Effector memory CD4-positive, alpha-beta T cell (primary cell): ENCODE results near the gene DCXR.

ENCODE experiments used
- DNase-seq, 3 donors: peaks; one replicate each; pipeline ENCODE4 v3.0.0-alpha.2; 2020
- H3K27ac ChIP-seq: 2 replicates; pipeline ENCODE4 v1.7.0; 2013; ENCODE audit warnings: mild to moderate bottlenecking, low read length, moderate library complexity; ENCODE audit not compliant: insufficient read depth, poor library complexity, severe bottlenecking
- H3K27me3 ChIP-seq: replicated peaks from 2 replicates; pipeline ENCODE4 v1.7.0; 2013; ENCODE audit warnings: mild to moderate bottlenecking, low read length; ENCODE audit not compliant: insufficient read depth, control insufficient read depth, poor library complexity, severe bottlenecking
- H3K36me3 ChIP-seq: 2 replicates; pipeline ENCODE4 v1.7.0; 2013; ENCODE audit warnings: mild to moderate bottlenecking, low read length, moderate library complexity; ENCODE audit not compliant: control insufficient read depth, insufficient read depth
- H3K4me1 ChIP-seq: 2 replicates; pipeline ENCODE4 v1.7.0; 2013; ENCODE audit warnings: low read length, mild to moderate bottlenecking; ENCODE audit not compliant: control insufficient read depth, insufficient read depth, poor library complexity, severe bottlenecking
- H3K4me3 ChIP-seq: 2 replicates; pipeline ENCODE4 v1.7.0; 2013; ENCODE audit warnings: low read length, low read depth, mild to moderate bottlenecking; ENCODE audit not compliant: insufficient read depth, poor library complexity, severe bottlenecking
- H3K9me3 ChIP-seq: 2 replicates; pipeline ENCODE4 v1.7.0; 2013; ENCODE audit warnings: mild to moderate bottlenecking, low read length, moderate library complexity; ENCODE audit not compliant: control insufficient read depth
- total RNA-seq, 3 donors: gene quantifications; one replicate each; lab custom pipeline; 2026; lab: John Stamatoyannopoulos, UW

The DCXR gene
- total RNA-seq: 20.7 to 23.0 (median 21.6) reads per million in 3 donors

DNA sequence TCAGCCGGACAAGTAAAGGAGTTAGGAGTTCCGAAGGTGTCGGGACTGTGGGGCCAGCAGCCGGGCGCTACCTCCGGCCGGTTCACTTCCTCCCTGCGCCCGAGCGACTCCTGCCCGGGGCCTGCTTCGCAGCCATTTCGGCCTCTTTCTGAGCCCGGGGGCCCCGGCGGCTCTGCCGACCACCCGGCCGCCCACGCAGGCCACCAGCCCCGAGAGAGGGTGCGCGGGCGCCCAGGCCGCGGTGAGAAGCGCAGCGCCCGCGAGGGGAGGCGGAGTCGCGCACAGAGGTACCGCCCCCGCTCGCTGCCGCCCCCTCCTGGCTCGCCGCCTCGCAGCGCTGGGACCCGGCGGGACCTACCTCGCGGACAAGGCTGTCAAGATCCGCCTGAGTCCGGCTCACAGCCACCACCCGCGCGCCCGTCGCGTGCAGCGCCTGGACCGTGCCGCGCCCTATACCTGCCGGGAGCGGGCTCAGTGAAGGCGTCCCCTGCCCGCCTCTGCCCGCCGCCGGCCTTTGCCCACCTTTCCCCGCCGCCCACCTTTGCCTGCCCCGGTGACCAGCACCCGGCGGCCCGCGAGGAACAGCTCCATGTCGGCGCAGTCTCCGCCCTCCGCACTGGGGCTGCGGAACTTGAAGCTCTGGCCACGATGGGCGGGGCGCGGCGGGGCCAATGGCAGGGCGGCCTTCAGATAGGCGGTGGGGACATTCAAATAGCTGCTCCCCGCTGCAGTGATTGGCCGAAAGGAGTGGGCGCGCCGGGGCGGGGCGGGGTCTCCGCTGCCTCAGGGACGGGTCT lies at the start of gene DCXR:
TSS of gene DCXR (minus strand) at position 606 of the 797 bp plus-strand sequence. CDS start at position 591, 15 bp downstream.
- H3K27me3 ChIP-seq: no peaks in the 10 kb centered on the region
- H3K36me3 ChIP-seq: no peaks in the 10 kb centered on the region
- peak; percentile 89 to 92 (median 92) for DNase-seq
- H3K4me3 ChIP-seq: peak within 1 kb of the TSS; percentile 77
- peak within 1 kb of the TSS; percentile 67 for H3K27ac ChIP-seq
- no peaks in the 10 kb centered on the region for H3K9me3 ChIP-seq
- H3K4me1 ChIP-seq: peaks cover 16% of the 10 kb centered on the region

DNA sequence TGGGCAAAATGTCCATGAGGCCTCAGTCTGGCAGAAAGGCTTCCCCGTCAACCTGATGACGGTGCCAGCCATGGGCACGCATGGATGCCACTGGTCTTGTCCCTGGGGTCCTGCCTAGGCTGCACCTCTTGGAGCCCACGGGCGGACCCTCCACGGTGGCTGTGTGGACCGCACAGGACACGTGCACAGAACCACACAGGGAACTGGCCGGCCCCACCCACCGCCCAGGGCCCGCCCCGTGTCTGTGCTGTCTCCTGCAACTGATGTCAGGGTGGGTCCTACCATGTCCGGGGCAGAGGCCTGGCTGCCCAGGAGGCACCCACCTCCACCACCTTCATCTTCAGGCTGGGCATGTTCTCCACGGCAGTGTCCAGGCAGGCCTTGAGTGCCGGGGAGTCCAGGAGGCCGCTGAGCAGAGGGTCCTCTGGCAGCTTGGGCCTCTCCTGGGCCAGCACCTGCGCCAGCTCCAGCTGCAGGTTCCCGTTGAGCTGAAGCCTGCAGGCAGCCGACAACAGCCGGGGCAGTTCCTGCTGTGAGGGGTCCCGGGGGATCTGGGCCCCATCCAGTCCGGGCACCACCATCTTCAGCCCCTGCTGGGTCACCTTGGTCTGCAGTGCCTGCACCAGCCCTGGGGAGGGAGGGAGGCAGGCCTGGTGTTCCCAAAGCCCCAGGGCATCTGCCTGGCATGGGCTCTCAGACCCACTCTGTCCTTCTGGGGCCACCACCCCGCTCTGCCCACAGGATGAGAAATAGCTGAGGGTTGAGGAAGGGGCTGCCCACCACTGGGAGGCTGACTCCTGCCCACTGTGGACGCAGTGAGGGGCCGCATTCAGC lies 48.7 kb upstream of the DCXR start:
- DNase-seq: no peak
- Histone ChIP-seq H3K4me1 (no peaks in the 10 kb centered on the region), H3K27me3 (no peaks in the 10 kb centered on the region), H3K27ac (no peak overlapping the region), H3K4me3 (no peak overlapping the region), H3K9me3 (no peaks in the 10 kb centered on the region), H3K36me3 (peaks cover 100% of the 10 kb centered on the region)

DNA sequence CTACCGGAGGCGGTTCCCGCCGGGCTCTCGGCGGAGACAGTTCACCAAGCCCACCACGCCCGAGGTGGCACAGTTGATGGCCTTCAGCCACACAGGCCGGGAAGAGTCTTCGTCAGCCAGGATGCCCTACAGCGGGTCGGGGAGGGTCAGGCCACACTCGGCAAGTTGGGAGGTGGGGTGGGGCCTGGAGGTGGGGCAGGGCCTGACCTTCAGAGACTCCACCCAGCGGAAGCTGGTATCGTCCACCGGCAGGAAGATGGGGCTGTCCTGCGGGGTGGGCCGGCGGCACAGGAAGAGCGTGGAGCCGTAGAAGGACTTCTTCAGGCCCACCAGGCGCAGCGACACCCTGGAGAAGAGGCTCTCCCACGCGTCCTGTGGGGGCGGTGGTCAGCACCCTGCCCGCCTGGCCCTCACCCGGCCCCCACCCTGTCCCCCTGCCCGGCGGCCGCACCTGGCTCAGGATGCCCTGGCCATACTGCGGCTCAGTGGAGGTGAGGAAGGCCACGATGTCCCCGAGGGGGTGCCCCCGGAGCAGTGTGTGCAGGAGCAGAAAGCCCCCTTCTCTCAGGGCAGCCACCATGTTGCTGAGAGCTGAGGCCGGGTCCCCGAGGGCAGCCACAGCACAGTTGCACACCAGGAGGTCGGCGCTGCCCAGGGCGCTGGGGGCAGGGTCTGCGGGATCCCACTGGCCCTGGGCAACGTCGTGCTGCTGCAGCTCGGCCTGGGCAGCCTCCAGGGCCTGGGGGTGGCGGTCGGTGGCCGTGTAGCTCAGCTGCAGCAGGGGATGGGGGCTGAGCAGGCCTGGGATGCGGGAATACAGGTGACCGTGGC lies 47.7 kb upstream of the DCXR start:
- no peaks in the 10 kb centered on the region for H3K27me3 ChIP-seq
- no peak overlapping the region for H3K4me3 ChIP-seq
- no peaks in the 10 kb centered on the region for H3K4me1 ChIP-seq
- H3K9me3 ChIP-seq: no peaks in the 10 kb centered on the region
- no peak for DNase-seq
- H3K36me3 ChIP-seq: peaks cover 100% of the 10 kb centered on the region
- H3K27ac ChIP-seq: no peak overlapping the region

DNA sequence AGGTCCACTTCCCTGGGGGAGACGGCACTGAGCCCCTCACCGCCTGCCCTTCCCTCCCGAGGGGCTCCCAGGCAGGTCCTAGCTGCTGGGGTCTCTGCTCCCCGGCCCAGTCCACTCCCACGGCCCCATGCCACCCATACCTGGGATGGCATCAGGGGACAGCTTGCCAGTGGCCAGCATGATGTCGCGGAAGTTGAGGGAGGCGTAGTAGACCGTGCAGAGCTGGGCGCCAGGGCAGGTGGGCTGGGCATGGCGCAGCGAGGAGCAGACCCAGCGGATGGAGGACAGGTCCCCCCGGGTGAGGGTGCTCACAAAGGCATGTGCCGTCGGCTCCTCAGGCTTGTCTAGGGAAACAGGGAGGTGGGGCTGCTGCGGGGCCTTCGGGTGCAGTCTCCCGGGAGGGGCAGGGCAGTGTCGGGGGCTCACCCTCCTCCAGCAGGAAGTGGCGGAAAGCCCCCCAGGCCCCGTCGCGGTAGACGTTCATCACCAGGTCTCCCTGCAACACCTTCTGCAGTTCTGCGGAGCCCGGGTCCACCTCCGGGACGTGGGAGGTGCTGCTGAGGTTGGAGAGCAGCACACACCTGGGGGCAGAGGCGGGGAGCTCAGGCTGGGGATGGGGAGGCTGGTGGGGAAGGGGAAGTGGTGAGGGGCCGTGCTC lies 47.0 kb upstream of the DCXR start:
- Histone ChIP-seq H3K4me1 (no peaks in the 10 kb centered on the region), H3K4me3 (no peak overlapping the region), H3K27me3 (no peaks in the 10 kb centered on the region), H3K9me3 (no peaks in the 10 kb centered on the region), H3K27ac (no peak overlapping the region), H3K36me3 (peaks cover 100% of the 10 kb centered on the region)
- DNase-seq: no peak

DNA sequence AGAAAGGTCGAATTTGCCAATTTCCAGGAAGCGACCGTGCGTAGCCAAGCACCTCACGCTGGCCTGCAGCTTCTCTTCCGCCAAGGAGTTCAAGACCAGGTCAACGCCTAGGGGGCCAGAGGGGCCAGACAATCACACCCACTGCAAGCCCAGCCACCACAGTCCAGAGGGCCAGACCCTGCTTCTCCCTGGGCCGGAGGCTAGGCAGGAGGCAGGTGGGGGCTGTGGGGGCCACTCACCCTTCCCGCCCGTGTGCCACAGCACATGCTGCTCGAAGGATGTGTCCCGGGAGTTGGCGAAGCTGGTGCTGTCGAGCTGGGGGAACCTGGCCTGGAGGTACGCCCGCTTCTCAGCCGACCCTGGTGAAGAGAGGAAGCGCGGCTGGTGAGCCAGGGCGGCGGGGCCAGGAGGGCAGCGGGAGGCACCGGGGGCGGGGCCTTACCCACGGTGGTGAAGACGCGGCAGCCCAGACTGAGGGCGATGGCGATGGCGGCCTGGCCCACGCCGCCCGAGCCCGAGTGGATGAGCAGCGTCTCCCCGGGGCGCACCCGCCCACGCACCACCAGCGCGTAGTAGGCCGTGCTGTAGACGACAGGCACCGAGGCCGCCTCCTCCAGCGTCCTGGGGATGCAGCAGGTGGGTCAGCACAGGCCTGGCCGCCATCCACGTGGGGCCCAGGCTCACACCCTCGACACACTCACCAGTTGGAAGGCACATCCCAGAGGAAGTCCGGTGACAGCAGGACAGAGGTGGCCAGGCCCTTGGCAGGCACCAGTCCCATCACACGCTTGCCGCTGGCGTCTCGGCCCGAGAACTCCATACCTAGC lies 46.2 kb upstream of the DCXR start:
- peaks cover 96% of the 10 kb centered on the region for H3K36me3 ChIP-seq
- no peak overlapping the region for H3K27ac ChIP-seq
- H3K27me3 ChIP-seq: no peaks in the 10 kb centered on the region
- H3K4me3 ChIP-seq: no peak overlapping the region
- no peak for DNase-seq
- no peaks in the 10 kb centered on the region for H3K9me3 ChIP-seq
- H3K4me1 ChIP-seq: no peaks in the 10 kb centered on the region

DNA sequence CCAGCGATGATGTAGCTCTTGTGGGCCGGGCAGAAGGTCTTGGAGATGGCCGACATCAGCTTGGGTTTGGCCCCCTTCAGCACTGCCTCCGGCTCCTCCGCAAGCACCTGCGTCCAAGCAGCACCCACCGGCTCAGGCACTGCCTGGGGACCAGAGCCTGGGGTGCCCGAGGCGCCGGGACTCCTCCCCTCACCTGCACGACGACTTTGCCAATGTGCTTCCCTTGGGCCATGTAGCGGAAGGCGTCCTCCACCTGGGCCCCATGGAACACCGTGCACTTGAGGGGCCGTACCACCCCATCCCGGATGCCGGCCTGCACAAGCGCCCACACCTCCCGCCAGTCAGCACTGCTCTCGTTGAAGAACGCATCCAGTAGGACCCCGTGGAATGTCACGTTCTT lies 45.5 kb upstream of the DCXR start:
- DNase-seq: no peak
- peaks cover 89% of the 10 kb centered on the region for H3K36me3 ChIP-seq

DNA sequence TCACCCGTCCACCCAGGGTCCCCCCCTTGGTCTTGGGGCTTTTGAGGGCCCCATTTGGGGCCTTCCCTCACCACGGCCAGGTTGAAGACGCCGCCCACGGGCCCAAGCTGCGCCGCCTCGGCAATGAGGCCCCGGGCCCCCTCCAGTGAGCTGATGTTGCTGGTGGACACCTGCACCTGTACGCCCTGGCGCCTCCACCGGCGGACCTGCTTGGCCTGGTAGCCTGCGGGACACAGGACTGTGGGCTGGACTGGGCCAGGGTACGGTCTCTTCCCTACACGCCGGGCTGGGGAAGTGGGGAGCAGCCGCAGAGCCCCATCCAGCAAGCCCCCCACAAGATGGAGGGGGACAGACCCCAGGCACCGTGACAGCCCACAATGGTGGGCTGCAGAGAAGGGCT lies 45.0 kb upstream of the DCXR start:
- H3K36me3 ChIP-seq: peaks cover 83% of the 10 kb centered on the region
- no peaks in the 10 kb centered on the region for H3K9me3 ChIP-seq
- DNase-seq: no peak
- no peak overlapping the region for H3K27ac ChIP-seq
- no peaks in the 10 kb centered on the region for H3K4me1 ChIP-seq
- no peak overlapping the region for H3K4me3 ChIP-seq
- H3K27me3 ChIP-seq: no peaks in the 10 kb centered on the region

More for the DNA sequence above, 45.5 kb upstream of the DCXR start:
- Histone ChIP-seq H3K27me3 (no peaks in the 10 kb centered on the region), H3K27ac (no peak overlapping the region), H3K4me1 (no peaks in the 10 kb centered on the region), H3K9me3 (no peaks in the 10 kb centered on the region), H3K4me3 (no peak overlapping the region)

DNA sequence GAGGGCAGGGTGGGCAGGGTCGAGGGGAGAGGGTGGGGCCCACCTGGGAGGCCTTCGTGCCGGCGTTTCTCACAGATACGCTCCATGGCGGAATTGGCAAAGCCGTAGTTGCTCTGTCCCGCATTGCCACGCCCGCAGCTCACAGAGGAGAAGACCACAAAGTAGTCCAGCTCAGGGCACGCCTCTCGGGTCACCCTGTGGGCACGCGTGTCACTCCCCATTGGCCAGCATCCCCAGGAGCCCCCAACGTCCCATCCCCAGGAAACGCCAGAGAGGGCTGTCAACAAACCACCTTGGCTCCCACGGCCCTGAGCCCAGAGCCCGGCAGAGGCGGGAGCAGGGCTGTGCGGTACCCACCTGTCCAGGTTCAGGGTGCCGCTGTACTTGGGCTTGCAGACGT lies 44.5 kb upstream of the DCXR start:
- H3K4me3 ChIP-seq: no peak overlapping the region
- no peaks in the 10 kb centered on the region for H3K9me3 ChIP-seq
- DNase-seq: no peak
- no peaks in the 10 kb centered on the region for H3K4me1 ChIP-seq
- no peak overlapping the region for H3K27ac ChIP-seq
- H3K36me3 ChIP-seq: peaks cover 79% of the 10 kb centered on the region
- H3K27me3 ChIP-seq: no peaks in the 10 kb centered on the region

DNA sequence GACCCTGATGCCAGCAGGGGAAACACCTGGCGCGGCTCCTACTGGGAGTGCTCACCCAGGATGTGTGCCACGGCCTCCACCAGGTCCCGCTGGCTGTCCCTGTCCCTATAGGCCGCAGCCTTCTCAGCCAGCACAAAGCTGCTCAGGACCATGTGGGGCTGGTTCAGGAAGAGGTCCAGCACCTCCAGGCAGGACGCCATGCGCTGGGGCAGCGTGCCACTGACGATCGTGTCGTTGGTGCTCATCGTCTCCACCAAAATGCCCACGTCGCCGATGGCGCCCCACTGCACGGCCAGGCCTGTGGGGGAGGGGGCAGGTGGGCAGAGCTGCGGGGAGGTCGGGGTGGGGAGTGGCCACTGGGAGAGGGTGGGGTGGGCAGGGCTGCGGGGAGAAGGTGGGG lies 44.0 kb upstream of the DCXR start:
- peaks cover 74% of the 10 kb centered on the region for H3K36me3 ChIP-seq
- H3K4me1 ChIP-seq: no peaks in the 10 kb centered on the region
- H3K9me3 ChIP-seq: no peaks in the 10 kb centered on the region
- DNase-seq: no peak
- no peak overlapping the region for H3K4me3 ChIP-seq
- H3K27ac ChIP-seq: no peak overlapping the region
- H3K27me3 ChIP-seq: no peaks in the 10 kb centered on the region
